Measurements from ENCODE around the gene SOCS2. TPM values are rescaled to one million over a fixed set of nuclear protein-coding genes. Genes with fewer than 3 reads are reported as not detected.

SOCS2 gene
- total RNA-seq, 2 experiments from 2014 or later = 40.5 to 40.8 TPM

DNA sequence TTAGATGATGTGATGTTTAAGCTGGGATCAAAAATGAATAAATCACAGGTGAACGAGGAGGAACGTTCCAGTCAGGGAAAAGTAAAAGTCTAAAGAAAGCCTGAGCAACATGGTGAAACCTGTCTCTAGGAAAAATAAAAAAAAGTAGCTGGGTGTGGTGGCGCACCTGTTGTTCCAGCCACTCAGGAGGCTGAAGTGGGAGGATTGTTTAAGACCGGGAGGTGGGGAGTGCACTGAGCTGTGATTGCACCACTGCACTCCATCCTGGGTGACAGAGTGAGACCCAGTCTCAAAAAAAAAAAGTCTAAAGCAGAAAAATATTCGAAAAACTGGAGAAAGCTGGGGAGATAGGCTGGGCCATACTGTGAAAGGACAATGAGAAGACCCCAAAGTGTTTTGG is 39.2 kb upstream of the SOCS2 start:
- CTCF ChIA-PET = no interaction called here
- DNase-seq = no peak
- ATAC-seq = no peak
- no peak overlapping the region for H3K4me3 Mint-ChIP-seq
- no peaks in the 10 kb centered on the region for H3K9me3 Mint-ChIP-seq
- H3K4me1 Mint-ChIP-seq (ENCODE audit: low read depth) = peaks cover 6% of the 10 kb centered on the region
- TF ChIP-seq, protein P1, sequence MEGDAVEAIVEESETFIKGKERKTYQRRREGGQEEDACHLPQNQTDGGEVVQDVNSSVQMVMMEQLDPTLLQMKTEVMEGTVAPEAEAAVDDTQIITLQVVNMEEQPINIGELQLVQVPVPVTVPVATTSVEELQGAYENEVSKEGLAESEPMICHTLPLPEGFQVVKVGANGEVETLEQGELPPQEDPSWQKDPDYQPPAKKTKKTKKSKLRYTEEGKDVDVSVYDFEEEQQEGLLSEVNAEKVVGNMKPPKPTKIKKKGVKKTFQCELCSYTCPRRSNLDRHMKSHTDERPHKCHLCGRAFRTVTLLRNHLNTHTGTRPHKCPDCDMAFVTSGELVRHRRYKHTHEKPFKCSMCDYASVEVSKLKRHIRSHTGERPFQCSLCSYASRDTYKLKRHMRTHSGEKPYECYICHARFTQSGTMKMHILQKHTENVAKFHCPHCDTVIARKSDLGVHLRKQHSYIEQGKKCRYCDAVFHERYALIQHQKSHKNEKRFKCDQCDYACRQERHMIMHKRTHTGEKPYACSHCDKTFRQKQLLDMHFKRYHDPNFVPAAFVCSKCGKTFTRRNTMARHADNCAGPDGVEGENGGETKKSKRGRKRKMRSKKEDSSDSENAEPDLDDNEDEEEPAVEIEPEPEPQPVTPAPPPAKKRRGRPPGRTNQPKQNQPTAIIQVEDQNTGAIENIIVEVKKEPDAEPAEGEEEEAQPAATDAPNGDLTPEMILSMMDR (IDR thresholded peaks at IDR 0.05) = no peak
- H3K36me3 Mint-ChIP-seq (ENCODE audit: low read depth) = no peaks in the 10 kb centered on the region
- H3K27ac Mint-ChIP-seq = no peak overlapping the region
- H3K27me3 Mint-ChIP-seq = no peaks in the 10 kb centered on the region
- intact Hi-C loops (cut with micrococcal nuclease) = no loop called here
- POLR2A ChIA-PET = interaction anchor here (0.6 kb wide), 1 partner anchor 440 kb away, joined by 3 read pairs; no protein-coding TSS in a partner anchor

DNA sequence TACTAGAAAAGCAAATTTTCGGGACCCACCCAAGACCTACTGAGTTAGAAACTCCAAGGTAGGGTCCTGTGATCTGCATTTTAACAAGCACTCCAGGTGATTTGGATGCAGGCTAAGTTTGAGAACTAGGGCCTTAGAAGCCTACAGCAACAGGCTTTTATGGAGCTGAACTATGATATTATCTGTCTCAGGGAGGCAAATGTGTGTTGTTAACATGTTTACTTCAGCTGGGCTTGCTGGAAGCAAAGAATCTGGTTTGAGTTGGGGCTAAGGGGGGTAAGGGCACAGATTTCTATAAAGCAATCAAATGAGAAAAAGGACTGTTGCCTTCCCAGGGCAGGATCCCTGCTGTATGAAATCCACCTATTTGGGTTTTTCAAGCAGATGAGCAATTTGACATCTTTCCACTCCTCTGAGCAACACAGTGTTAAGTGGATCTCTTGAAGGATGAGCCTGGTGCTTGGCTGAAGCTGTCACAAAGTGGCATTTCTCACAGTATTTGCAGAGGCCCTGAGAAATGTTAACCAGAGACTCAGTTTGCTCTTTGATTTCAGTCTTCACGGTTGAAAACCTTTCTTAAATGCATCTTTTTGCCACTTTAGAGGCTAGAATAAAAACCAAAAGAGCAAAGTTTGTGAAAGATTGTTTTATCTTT is 36.2 kb upstream of the SOCS2 start:
- H3K27me3 Mint-ChIP-seq = no peaks in the 10 kb centered on the region
- DNase-seq (no peak), ATAC-seq (no peak)
- ChIA-PET CTCF (interaction anchor here (1.5 to 2.4 kb wide), 3 partner anchors 33 to 566 kb away, joined by 4 to 10 read pairs (median 10); no protein-coding TSS in a partner anchor), POLR2A (no interaction called here)
- H3K9me3 Mint-ChIP-seq = no peaks in the 10 kb centered on the region
- H3K36me3 Mint-ChIP-seq (ENCODE audit: low read depth) = no peaks in the 10 kb centered on the region
- peaks cover 3% of the 10 kb centered on the region for H3K4me1 Mint-ChIP-seq (ENCODE audit: low read depth)
- intact Hi-C loops (cut with micrococcal nuclease) = no loop called here
- H3K27ac Mint-ChIP-seq = no peak overlapping the region
- TF ChIP-seq, protein P1 (IDR thresholded peaks at IDR 0.05) = no peak
- no peak overlapping the region for H3K4me3 Mint-ChIP-seq

DNA sequence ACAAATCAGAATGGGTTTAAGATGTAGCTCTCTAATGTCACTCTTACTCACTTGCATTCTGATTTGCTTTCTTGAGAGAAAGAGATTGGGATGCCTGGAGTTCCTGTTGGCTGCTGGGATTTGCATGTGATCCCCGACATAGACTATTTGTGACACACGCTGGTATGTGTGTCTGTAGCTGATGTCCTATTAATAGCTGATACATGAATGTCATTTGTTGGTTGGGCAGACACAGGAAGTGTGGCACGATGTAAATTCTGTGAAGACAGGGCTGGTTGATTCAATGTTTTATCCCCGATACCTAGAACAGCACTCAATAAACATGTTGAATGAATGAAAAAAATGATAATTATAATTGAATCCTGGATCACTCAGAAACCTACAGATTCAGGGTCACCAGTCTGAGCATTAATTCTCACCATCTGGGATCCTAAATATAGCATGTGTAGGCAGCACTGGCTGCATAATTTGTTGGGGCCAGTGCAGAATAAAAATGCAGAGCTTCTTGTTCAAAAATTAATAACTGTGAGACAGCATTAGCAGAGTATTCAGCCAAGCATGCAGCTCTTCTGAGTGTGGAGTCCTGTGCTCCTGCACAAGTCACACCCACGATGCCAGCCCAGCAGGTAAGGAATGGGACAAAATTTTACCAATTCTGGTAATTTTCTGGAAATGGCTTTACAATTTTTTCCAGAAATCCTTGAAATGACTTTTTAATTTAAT is 35.5 kb upstream of the SOCS2 start:
- Mint-ChIP-seq H3K4me1 (ENCODE audit: low read depth) (peaks cover 3% of the 10 kb centered on the region), H3K27me3 (no peaks in the 10 kb centered on the region), H3K9me3 (no peaks in the 10 kb centered on the region), H3K27ac (no peak overlapping the region), H3K4me3 (no peak overlapping the region), H3K36me3 (ENCODE audit: low read depth) (no peaks in the 10 kb centered on the region)
- TF ChIP-seq, protein P1 (IDR thresholded peaks at IDR 0.05) = no peak
- ATAC-seq = peak; percentile 34
- POLR2A ChIA-PET = interaction anchor here (0.6 kb wide), 1 partner anchor 47 kb away, joined by 3 read pairs; no protein-coding TSS in a partner anchor
- intact Hi-C loops (cut with micrococcal nuclease) = no loop called here
- no peak for DNase-seq
- CTCF ChIA-PET = interaction anchor here (1.5 to 2.4 kb wide), 4 partner anchors 33 to 565 kb away, joined by 4 to 10 read pairs (median 7); no protein-coding TSS in a partner anchor

DNA sequence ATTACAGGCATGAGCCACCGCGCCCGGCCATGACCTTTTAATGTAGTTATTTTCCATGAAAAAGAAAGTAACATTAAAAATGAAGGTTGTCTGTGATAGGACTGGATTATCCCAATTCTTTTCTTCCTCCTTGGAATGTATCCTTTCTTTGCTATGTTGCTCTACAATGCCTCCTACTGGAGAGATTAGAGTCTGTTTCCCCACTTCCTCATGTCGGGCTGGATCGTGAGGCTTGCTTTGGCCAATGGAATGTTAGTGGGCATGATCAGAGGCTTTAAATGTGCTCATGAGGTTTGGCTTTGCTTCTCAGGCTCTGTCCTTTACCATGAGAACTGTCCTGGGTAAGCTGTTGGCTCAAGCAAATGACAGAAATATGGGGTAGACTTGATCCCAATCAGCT is 34.7 kb upstream of the SOCS2 start:
- H3K27me3 Mint-ChIP-seq = no peaks in the 10 kb centered on the region
- ChIA-PET POLR2A (interaction anchor here (0.6 to 0.7 kb wide), 2 partner anchors 47 to 193 kb away, joined by 3 read pairs; no protein-coding TSS in a partner anchor), CTCF (interaction anchor here (1.6 to 2.4 kb wide), 4 partner anchors 35 to 564 kb away, joined by 4 to 10 read pairs (median 10); no protein-coding TSS in a partner anchor)

More for the DNA sequence above, 34.7 kb upstream of the SOCS2 start:
- no peak overlapping the region for H3K4me3 Mint-ChIP-seq
- DNase-seq (no peak), ATAC-seq (no peak)
- H3K27ac Mint-ChIP-seq = no peak overlapping the region
- TF ChIP-seq, protein P1 (IDR thresholded peaks at IDR 0.05) = no peak
- intact Hi-C loops (cut with micrococcal nuclease) = no loop called here
- H3K9me3 Mint-ChIP-seq = no peaks in the 10 kb centered on the region
- H3K36me3 Mint-ChIP-seq (ENCODE audit: low read depth) = no peaks in the 10 kb centered on the region
- H3K4me1 Mint-ChIP-seq (ENCODE audit: low read depth) = peaks cover 3% of the 10 kb centered on the region
